ENCODE measurements around the gene ZNF697.

DNA sequence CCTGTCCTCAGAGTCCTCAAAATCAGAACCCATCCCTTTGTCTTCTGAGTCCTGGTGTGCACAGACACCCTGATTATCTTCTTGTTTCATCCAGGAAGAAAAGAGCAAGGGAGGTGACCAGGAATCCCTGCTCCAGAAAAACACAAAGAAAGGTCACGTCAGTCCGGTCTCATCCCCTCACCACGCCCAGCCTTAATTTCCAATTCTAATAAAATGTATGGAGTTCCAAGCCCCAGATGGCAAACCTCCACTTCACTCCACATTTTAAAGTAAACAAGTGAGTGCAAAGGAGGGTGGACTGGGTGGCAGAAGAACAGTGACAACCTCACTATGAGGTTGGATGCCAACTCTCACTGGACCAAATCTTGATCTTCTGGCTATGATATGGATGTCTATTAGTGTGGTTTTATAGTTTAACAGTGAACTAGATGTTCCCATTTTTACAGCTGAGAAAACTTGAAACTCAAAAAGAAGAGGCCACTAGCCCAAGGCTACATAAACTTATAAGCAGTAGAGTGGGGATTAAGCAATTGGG is 22.0 kb downstream of the ZNF697 start:
- TF ChIP-seq, protein P1, sequence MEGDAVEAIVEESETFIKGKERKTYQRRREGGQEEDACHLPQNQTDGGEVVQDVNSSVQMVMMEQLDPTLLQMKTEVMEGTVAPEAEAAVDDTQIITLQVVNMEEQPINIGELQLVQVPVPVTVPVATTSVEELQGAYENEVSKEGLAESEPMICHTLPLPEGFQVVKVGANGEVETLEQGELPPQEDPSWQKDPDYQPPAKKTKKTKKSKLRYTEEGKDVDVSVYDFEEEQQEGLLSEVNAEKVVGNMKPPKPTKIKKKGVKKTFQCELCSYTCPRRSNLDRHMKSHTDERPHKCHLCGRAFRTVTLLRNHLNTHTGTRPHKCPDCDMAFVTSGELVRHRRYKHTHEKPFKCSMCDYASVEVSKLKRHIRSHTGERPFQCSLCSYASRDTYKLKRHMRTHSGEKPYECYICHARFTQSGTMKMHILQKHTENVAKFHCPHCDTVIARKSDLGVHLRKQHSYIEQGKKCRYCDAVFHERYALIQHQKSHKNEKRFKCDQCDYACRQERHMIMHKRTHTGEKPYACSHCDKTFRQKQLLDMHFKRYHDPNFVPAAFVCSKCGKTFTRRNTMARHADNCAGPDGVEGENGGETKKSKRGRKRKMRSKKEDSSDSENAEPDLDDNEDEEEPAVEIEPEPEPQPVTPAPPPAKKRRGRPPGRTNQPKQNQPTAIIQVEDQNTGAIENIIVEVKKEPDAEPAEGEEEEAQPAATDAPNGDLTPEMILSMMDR (IDR thresholded peaks at IDR 0.05), result no peak
- TF ChIP-seq POLR2A (IDR thresholded peaks at IDR 0.05), result no peak

All from lower leg skin (tissue), 3 donors.